Measurements from ENCODE around the gene ATR.

The ATR gene

DNA sequence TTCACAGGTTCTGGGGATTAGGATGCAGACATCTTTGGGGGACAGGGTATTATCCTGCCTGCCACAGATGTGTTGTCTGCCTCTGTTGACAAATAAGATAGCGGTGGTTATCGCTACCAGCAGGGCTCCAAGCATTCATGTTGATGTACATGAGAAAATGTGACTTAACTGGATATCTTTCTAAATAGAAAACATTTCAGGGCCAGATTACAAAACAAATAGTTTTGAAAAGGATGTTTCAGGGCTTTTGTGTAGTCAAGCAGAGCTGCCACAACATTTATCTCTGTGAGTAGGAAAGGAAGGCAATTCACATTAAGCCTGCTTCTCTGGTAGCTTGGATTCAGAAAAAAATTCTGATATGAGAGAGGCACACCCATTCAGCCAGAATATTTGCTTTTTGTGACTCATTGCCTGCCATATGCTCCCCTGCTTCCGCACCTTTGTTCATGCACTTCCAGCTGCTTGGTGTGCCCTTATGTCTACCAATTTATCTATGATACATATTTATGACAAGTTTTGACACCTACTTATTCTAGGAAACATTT lies 40.5 kb upstream of the ATR start:
- Histone ChIP-seq H3F3A (ENCODE audit: low read depth) (no peaks in the 10 kb centered on the region), H3K9me3 (ENCODE audit: insufficient read depth, low read depth, low read length) (no peaks in the 10 kb centered on the region), H2AFZ (ENCODE audit: low read length) (no peak overlapping the region), H3K79me2 (ENCODE audit: insufficient read depth, low read length) (no peaks in the 10 kb centered on the region), H3K9me2 (replicated peaks; ENCODE audit: low read depth, low read length) (no peaks in the 10 kb centered on the region), H3K4me3 (ENCODE audit: low read length, poor library complexity, severe bottlenecking) (no peak overlapping the region), H3K4me2 (ENCODE audit: low read depth, low read length, poor library complexity, severe bottlenecking) (no peak overlapping the region), H3K4me1 (ENCODE audit: insufficient read depth, low read length, poor library complexity, severe bottlenecking) (no peaks in the 10 kb centered on the region), H3K9ac (ENCODE audit: low read depth, low read length, poor library complexity, severe bottlenecking) (no peak overlapping the region), H4K20me1 (ENCODE audit: insufficient read depth, low read length, poor library complexity, severe bottlenecking) (peaks cover 2% of the 10 kb centered on the region), H3K36me3 (ENCODE audit: insufficient read depth, low read length) (no peaks in the 10 kb centered on the region), H3K27me3 (ENCODE audit: insufficient read depth, low read length, poor library complexity, severe bottlenecking) (no peaks in the 10 kb centered on the region)
- no peak for TF ChIP-seq EZH2phosphoT487 (IDR thresholded peaks at IDR 0.05; ENCODE audit: borderline replicate concordance)
- TF ChIP-seq, protein P1, sequence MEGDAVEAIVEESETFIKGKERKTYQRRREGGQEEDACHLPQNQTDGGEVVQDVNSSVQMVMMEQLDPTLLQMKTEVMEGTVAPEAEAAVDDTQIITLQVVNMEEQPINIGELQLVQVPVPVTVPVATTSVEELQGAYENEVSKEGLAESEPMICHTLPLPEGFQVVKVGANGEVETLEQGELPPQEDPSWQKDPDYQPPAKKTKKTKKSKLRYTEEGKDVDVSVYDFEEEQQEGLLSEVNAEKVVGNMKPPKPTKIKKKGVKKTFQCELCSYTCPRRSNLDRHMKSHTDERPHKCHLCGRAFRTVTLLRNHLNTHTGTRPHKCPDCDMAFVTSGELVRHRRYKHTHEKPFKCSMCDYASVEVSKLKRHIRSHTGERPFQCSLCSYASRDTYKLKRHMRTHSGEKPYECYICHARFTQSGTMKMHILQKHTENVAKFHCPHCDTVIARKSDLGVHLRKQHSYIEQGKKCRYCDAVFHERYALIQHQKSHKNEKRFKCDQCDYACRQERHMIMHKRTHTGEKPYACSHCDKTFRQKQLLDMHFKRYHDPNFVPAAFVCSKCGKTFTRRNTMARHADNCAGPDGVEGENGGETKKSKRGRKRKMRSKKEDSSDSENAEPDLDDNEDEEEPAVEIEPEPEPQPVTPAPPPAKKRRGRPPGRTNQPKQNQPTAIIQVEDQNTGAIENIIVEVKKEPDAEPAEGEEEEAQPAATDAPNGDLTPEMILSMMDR (conservative IDR thresholded peaks at IDR 0.05; ENCODE audit: low read length) = no peak

DNA sequence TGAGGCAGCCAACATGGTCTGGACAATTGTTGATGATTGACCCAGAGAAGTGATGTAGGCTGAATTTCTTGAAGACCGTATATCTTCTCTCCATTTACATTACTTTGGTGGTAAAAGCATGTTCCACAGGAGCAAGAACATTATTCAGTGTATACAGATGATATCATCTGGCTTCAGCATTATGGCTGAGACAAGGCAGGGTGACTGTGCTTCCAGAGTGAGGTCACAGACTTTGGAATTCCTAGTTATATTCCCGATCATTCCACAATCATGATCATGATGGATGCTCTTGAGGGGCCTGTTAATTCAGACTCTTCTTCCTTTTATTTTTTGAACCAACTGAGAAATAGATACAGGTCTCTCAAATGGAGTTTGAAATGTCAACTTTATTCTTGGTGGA lies 36.6 kb upstream of the ATR start:
- TF ChIP-seq, protein P1 (conservative IDR thresholded peaks at IDR 0.05; ENCODE audit: low read length) = no peak
- no peak for TF ChIP-seq EZH2phosphoT487 (IDR thresholded peaks at IDR 0.05; ENCODE audit: borderline replicate concordance)
- Histone ChIP-seq H3K79me2 (ENCODE audit: insufficient read depth, low read length) (no peaks in the 10 kb centered on the region), H3K9me3 (ENCODE audit: insufficient read depth, low read depth, low read length) (no peaks in the 10 kb centered on the region), H4K20me1 (ENCODE audit: insufficient read depth, low read length, poor library complexity, severe bottlenecking) (peaks cover 3% of the 10 kb centered on the region), H2AFZ (ENCODE audit: low read length) (no peak overlapping the region), H3K4me3 (ENCODE audit: low read length, poor library complexity, severe bottlenecking) (no peak overlapping the region), H3K36me3 (ENCODE audit: insufficient read depth, low read length) (no peaks in the 10 kb centered on the region), H3K9me2 (replicated peaks; ENCODE audit: low read depth, low read length) (no peaks in the 10 kb centered on the region), H3K4me2 (ENCODE audit: low read depth, low read length, poor library complexity, severe bottlenecking) (no peak overlapping the region), H3K4me1 (ENCODE audit: insufficient read depth, low read length, poor library complexity, severe bottlenecking) (no peaks in the 10 kb centered on the region), H3K9ac (ENCODE audit: low read depth, low read length, poor library complexity, severe bottlenecking) (no peak overlapping the region), H3K27me3 (ENCODE audit: insufficient read depth, low read length, poor library complexity, severe bottlenecking) (no peaks in the 10 kb centered on the region), H3F3A (ENCODE audit: low read depth) (no peaks in the 10 kb centered on the region)

DNA sequence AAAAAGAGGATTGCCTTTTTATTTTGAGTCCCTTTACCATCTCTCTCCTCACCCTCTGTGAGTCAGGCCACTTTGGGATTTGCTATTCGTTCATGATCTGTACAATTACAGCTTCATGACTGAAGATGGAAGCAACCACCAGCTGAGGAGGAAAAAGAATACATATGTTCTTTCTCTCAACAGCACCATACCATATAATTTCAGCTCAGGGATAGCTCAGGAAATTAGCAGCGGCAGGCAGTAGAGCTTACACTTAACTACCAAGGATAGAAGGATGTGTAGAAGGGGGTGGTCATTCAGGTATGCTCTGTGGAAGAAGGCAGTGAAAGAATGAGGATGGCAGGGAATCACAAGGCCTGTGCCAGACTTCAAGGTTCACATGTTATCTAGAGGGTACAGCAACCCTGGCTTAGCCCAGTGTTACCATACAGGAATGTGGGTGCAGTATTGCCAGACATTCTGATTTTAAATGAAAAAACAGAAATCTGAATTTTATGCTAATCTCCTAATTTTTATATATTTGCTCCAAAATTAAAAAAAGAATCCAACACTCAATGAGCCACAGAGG lies 35.6 kb upstream of the ATR start:
- no peak overlapping the region for H2AFZ ChIP-seq (ENCODE audit: low read length)
- H3K36me3 ChIP-seq (ENCODE audit: insufficient read depth, low read length) = no peaks in the 10 kb centered on the region
- no peaks in the 10 kb centered on the region for H3K9me3 ChIP-seq (ENCODE audit: insufficient read depth, low read depth, low read length)
- H3F3A ChIP-seq (ENCODE audit: low read depth) = no peaks in the 10 kb centered on the region
- H3K9me2 ChIP-seq (replicated peaks; ENCODE audit: low read depth, low read length) = no peaks in the 10 kb centered on the region
- H3K4me2 ChIP-seq (ENCODE audit: low read depth, low read length, poor library complexity, severe bottlenecking) = no peak overlapping the region
- H3K4me3 ChIP-seq (ENCODE audit: low read length, poor library complexity, severe bottlenecking) = no peak overlapping the region
- H3K27me3 ChIP-seq (ENCODE audit: insufficient read depth, low read length, poor library complexity, severe bottlenecking) = no peaks in the 10 kb centered on the region
- 0 out of 2 replicates have a peak, but pooled peaks cover 4% of the 10 kb centered on the region for H3K79me2 ChIP-seq (ENCODE audit: insufficient read depth, low read length)
- no peak overlapping the region for H3K9ac ChIP-seq (ENCODE audit: low read depth, low read length, poor library complexity, severe bottlenecking)
- TF ChIP-seq EZH2phosphoT487 (IDR thresholded peaks at IDR 0.05; ENCODE audit: borderline replicate concordance) = no peak
- TF ChIP-seq, protein P1 (conservative IDR thresholded peaks at IDR 0.05; ENCODE audit: low read length) = no peak
- no peaks in the 10 kb centered on the region for H3K4me1 ChIP-seq (ENCODE audit: insufficient read depth, low read length, poor library complexity, severe bottlenecking)
- peaks cover 3% of the 10 kb centered on the region for H4K20me1 ChIP-seq (ENCODE audit: insufficient read depth, low read length, poor library complexity, severe bottlenecking)
